ENCODE measurements around the gene RNF123.

The RNF123 gene

GRCh38 chr3:49750056-49750455 lies 60.7 kb downstream of the RNF123 start:
- DNase-seq (ENCODE audit: low read depth) = no peak

GRCh38 chr3:49751501-49751900 lies 62.1 kb downstream of the RNF123 start:
- DNase-seq (ENCODE audit: low read depth) = no peak

DNA sequence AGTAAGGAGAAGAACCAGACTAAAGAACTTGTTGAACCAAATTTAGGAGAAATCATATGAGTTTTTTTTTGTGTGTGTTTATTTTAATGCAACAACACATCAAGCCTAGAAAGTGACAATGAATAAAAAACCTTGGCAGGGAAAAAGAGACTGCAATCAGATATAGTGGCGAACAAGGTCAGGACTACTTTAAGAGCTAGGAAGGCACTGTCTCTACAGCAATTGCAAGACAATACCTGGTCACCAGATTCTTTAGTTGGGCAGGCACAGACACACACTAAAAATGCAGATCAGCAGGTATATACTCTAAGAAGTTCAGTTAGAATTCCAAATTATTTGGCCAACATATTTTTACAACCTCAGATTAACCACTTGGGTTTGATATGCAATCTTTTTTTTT lies 65.2 kb downstream of the RNF123 start:
- DNase-seq (ENCODE audit: low read depth) = no peak

- no peak for DNase-seq (ENCODE audit: low read depth)
Measured at GRCh38 chr3:49756036-49756435, 66.7 kb downstream of the RNF123 start.

- no peak for DNase-seq (ENCODE audit: low read depth)
Measured at GRCh38 chr3:49757197-49757596, 67.8 kb downstream of the RNF123 start.

GRCh38 chr3:49759226-49759625 lies 69.9 kb downstream of the RNF123 start:
- DNase-seq (ENCODE audit: low read depth) = no peak

GRCh38 chr3:49761661-49762060 lies 72.3 kb downstream of the RNF123 start:
- no peak for DNase-seq (ENCODE audit: low read depth)

- no peak for DNase-seq (ENCODE audit: low read depth)
Measured at GRCh38 chr3:49763981-49764380, 74.6 kb downstream of the RNF123 start.

DNA sequence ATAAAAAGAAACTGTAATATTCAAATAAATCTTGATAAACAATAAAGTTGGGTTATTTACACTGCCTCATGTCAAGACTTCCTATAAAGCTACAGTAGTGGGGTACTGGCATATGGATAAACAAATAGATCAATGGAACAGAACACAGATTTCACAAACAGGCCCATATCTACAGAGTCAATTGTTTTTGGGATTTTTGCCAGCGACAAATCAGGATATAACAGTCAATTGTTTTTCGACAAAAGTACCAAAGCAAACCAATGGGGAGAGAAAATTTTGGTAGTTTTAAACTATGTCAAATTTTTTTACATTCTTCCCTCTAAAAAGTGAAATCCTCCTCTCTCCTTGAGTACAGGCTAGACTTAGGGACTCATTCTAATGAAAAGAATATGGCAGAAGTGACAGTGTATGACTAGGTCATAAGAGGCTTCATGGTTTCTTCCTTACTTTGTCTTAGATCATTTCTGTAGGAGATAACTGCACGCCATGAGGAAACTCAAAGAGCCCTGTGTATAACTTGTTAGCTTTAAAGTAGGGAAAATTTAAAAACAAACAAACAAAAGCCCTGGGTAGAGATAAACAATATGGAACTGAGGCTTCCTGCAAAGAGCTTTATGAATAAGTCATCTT lies 80.0 kb downstream of the RNF123 start:
- DNase-seq (ENCODE audit: low read depth) = no peak

GRCh38 chr3:49769926-49770325 lies 80.6 kb downstream of the RNF123 start:
- no peak for DNase-seq (ENCODE audit: low read depth)
